ENCODE data around the gene SPHK2.
"Not testable (repeated sequence)": the region's sequence is repeated elsewhere in the genome, so short reads cannot be mapped to it uniquely, and the experiment has no call there.

DNA sequence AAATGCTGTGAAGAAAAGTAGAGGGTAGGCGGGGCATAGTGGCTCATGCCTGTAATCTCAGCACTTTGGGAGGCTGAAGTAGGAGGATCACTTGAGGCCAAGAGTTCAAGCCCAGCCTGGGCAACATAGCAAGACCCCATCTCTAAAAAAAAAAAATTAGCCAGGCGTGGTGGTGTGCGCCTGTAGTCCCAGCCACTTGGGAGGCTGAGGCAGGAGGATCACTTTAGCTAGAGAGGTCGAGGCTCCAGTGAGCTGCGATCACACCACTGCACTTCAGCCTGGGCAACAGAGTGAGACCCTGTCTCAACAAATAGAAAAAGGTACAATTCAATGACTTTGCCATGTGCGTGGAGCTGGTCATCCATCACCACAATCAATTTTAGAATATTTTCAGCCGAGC is 41.4 kb upstream of the SPHK2 start:
- TF ChIP-seq, protein P1, sequence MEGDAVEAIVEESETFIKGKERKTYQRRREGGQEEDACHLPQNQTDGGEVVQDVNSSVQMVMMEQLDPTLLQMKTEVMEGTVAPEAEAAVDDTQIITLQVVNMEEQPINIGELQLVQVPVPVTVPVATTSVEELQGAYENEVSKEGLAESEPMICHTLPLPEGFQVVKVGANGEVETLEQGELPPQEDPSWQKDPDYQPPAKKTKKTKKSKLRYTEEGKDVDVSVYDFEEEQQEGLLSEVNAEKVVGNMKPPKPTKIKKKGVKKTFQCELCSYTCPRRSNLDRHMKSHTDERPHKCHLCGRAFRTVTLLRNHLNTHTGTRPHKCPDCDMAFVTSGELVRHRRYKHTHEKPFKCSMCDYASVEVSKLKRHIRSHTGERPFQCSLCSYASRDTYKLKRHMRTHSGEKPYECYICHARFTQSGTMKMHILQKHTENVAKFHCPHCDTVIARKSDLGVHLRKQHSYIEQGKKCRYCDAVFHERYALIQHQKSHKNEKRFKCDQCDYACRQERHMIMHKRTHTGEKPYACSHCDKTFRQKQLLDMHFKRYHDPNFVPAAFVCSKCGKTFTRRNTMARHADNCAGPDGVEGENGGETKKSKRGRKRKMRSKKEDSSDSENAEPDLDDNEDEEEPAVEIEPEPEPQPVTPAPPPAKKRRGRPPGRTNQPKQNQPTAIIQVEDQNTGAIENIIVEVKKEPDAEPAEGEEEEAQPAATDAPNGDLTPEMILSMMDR (conservative IDR thresholded peaks at IDR 0.05; ENCODE audit: low read length): not testable (repeated sequence)
- TF ChIP-seq EZH2phosphoT487 (IDR thresholded peaks at IDR 0.05; ENCODE audit: borderline replicate concordance, low read depth, low read length): not testable (repeated sequence)

Measured in OCI-LY7 (cell line).